Bone marrow (tissue), 2 donors: ENCODE data around the gene EXOC3.
A peak's percentile ranks its signal among the peaks of the same experiment; 100 is the strongest.

Experiments used
- DNase-seq, 2 donors: peaks; one replicate each; lab custom pipeline; 2025; lab: John Stamatoyannopoulos, UW

Gene EXOC3

GRCh38 chr5:425714-426113 lies 17.3 kb upstream of the EXOC3 start:
- DNase-seq: peak in 1 of 2 donors; percentile 17

- DNase-seq: no peak
Measured at GRCh38 chr5:426392-426976, 16.5 kb upstream of the EXOC3 start.

- DNase-seq: no peak
Measured at GRCh38 chr5:427415-428087, 15.4 kb upstream of the EXOC3 start.

- DNase-seq: no peak
Measured at GRCh38 chr5:428219-428618, 14.8 kb upstream of the EXOC3 start.

GRCh38 chr5:428754-429452 lies 14.1 kb upstream of the EXOC3 start:
- no peak for DNase-seq

- no peak for DNase-seq
Measured at GRCh38 chr5:429453-430188, 13.4 kb upstream of the EXOC3 start.

GRCh38 chr5:430214-430925 lies 12.6 kb upstream of the EXOC3 start:
- no peak for DNase-seq

- DNase-seq: peak in 1 of 2 donors; percentile 10
Measured at GRCh38 chr5:431001-431710, 11.8 kb upstream of the EXOC3 start.

- DNase-seq: no peak
Measured at GRCh38 chr5:431711-432050, 11.3 kb upstream of the EXOC3 start.

GRCh38 chr5:432201-432927 lies 10.6 kb upstream of the EXOC3 start:
- no peak for DNase-seq

- no peak for DNase-seq
Measured at GRCh38 chr5:432928-433791, 9.8 kb upstream of the EXOC3 start.

- no peak for DNase-seq
Measured at GRCh38 chr5:433836-434235, 9.1 kb upstream of the EXOC3 start.

- no peak for DNase-seq
Measured at GRCh38 chr5:434443-435146, 8.4 kb upstream of the EXOC3 start.

GRCh38 chr5:435156-435790 lies 7.7 kb upstream of the EXOC3 start:
- no peak for DNase-seq

GRCh38 chr5:435961-436640 lies 6.9 kb upstream of the EXOC3 start:
- no peak for DNase-seq

GRCh38 chr5:436641-436975 lies 6.4 kb upstream of the EXOC3 start:
- no peak for DNase-seq

GRCh38 chr5:437281-437771 lies 5.7 kb upstream of the EXOC3 start:
- no peak for DNase-seq

- DNase-seq: no peak
Measured at GRCh38 chr5:438481-438981, 4.4 kb upstream of the EXOC3 start.
